Stomach smooth muscle (tissue), 2 donors: Measurements from ENCODE around the gene FARP1.

Experiments
- H3K27ac ChIP-seq: one replicate; pipeline ENCODE4 v1.7.0; 2013; ENCODE audit warnings: mild to moderate bottlenecking, low read length, inconsistent platforms
- H3K27me3 ChIP-seq, 2 donors: one replicate each; pipeline ENCODE4 v1.7.0; 2013; ENCODE audit warnings: low read length in 2 of 2; ENCODE audit not compliant: insufficient read depth in 2 of 2, control insufficient read depth in 1 of 2
- H3K36me3 ChIP-seq, 2 donors: one replicate each; pipeline ENCODE4 v1.7.0; 2013; ENCODE audit warnings: low read length in 2 of 2; ENCODE audit not compliant: control insufficient read depth in 2 of 2, insufficient read depth in 2 of 2
- H3K4me1 ChIP-seq: one replicate; pipeline ENCODE4 v1.7.0; 2013; ENCODE audit warnings: low read length; ENCODE audit not compliant: control insufficient read depth, insufficient read depth
- H3K4me3 ChIP-seq, 2 donors: one replicate each; pipeline ENCODE4 v1.7.0; 2013; ENCODE audit warnings: low read length in 2 of 2
- H3K9ac ChIP-seq, 2 donors: one replicate each; pipeline ENCODE4 v1.7.0; 2013; ENCODE audit warnings: low read length in 2 of 2, mild to moderate bottlenecking in 1 of 2
- H3K9me3 ChIP-seq, 2 donors: one replicate each; pipeline ENCODE4 v1.7.0; 2013; ENCODE audit warnings: low read length in 2 of 2; ENCODE audit not compliant: control insufficient read depth in 2 of 2
- donor health status: healthy.
- donor health status: Pancreatic carcinoma.

Gene FARP1

GRCh38 chr13:98385606-98386005 is 242.7 kb downstream of the FARP1 start:
- no peaks in the 10 kb centered on the region for H3K9me3 ChIP-seq
- no peak overlapping the region for H3K9ac ChIP-seq
- H3K4me3 ChIP-seq: no peak overlapping the region
- H3K4me1 ChIP-seq: peaks cover 4% of the 10 kb centered on the region
- H3K36me3 ChIP-seq: peaks cover 4 to 24% of the 10 kb centered on the region in 2 donors
- no peaks in the 10 kb centered on the region for H3K27me3 ChIP-seq
- no peak overlapping the region for H3K27ac ChIP-seq

DNA sequence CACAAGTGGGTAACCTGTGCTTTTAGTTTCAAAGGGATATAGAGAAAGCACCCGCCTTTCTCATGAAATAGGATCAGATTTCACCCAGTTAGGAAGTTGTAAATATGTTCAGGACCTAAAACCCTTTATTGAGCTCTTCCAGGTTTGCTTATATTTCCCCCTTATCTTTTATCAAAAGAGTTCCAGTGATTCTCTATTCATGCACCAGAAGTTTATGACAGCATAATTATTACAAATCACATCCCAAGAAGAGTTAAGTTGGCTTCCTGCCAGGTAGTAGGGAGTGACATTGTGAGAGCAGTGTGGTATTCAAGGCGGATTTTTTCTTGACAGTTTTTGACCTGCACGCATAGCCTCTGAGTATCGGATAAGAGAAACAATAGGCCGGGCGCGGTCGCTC is 243.7 kb downstream of the FARP1 start:
- Histone ChIP-seq H3K27me3 (no peaks in the 10 kb centered on the region), H3K36me3 (peaks cover 4 to 25% of the 10 kb centered on the region in 2 donors), H3K27ac (no peak overlapping the region), H3K4me3 (no peak overlapping the region), H3K9ac (no peak overlapping the region), H3K9me3 (no peaks in the 10 kb centered on the region), H3K4me1 (peaks cover 4% of the 10 kb centered on the region)

DNA sequence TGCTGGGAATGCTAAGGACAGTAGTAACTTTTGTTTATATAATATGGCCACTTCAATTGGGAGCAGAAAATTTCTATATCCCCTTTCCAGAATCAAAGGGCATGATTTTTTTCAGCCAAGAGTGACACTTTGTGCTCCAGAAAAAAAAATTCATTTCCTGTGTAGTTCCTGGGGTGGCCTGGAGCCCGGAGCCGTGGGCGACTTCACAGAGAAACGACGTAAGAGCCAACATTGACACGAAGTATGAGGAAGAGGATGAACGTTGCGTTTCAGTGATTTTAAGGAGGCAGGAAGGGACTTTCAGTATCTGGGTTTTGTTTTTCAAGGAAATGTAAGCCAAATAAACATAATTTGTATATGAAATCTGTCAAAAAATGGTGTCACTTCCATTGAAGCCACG is 246.4 kb downstream of the FARP1 start:
- H3K27ac ChIP-seq: no peak overlapping the region
- H3K9me3 ChIP-seq: no peaks in the 10 kb centered on the region
- no peak overlapping the region for H3K4me3 ChIP-seq
- peaks cover 4% of the 10 kb centered on the region for H3K4me1 ChIP-seq
- no peaks in the 10 kb centered on the region for H3K27me3 ChIP-seq
- no peak overlapping the region for H3K9ac ChIP-seq
- peaks cover 7 to 31% of the 10 kb centered on the region in 2 donors for H3K36me3 ChIP-seq

GRCh38 chr13:98390086-98390715 is 247.3 kb downstream of the FARP1 start:
- Histone ChIP-seq H3K9ac (no peak overlapping the region), H3K27ac (no peak overlapping the region), H3K27me3 (no peaks in the 10 kb centered on the region), H3K4me1 (peaks cover 4% of the 10 kb centered on the region), H3K4me3 (no peak overlapping the region), H3K9me3 (no peaks in the 10 kb centered on the region), H3K36me3 (peaks cover 7 to 28% of the 10 kb centered on the region in 2 donors)

DNA sequence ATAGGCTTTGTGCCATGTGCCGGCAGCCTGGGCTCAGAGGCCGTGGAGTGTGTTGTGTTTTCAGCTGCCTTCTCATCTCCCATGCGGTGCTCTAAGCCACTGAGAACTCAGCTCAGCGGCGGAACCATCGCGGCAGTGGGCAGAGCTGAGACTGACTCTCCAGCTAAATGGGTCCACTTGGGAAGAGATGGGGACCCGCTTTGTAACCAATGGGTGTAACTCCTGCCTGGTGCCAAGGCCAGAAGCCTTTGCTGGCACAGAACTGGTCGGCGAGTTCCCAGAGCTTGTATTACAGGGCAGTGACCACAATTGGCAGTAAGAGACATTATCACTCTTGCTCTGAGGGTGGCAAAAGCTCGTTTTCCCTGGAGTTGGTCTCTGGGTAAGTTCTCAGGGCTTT is 251.0 kb downstream of the FARP1 start:
- no peaks in the 10 kb centered on the region for H3K9me3 ChIP-seq
- H3K36me3 ChIP-seq: peaks cover 7 to 22% of the 10 kb centered on the region in 2 donors
- no peak overlapping the region for H3K9ac ChIP-seq
- no peak overlapping the region for H3K27ac ChIP-seq
- H3K27me3 ChIP-seq: no peaks in the 10 kb centered on the region
- peaks cover 3% of the 10 kb centered on the region for H3K4me1 ChIP-seq
- H3K4me3 ChIP-seq: no peak overlapping the region

DNA sequence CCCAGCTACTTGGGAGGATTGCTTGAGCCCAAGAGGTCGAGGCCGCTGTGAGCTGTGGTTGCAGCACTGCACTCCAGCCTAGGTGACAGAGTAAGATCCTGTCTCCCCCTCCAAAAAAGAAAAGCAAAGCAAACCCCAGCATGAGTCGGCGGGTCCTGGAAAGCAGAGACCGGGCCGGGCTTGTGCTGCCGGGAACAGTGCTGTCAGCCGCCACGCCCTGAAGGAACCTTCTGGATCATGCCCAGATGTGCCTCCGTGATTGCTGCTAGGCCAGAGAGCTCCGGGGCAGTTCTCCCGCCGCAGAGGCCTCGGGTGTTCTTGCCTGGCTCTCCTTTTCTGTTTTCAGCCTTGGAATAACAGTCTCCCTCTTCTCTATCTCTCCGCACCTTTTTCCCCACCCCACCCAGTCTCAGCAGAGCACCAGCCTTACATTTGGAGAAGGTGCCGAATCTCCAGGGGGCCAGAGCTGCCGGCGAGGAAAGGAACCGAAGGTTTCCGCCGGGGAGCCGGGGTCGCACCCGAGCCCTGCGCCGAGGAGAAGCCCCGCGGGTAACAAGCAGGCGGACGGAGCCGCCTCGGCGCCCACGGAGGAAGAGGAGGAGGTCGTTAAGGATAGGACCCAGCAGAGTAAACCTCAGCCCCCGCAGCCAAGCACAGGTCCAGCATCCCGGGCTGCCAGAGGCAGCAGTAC is 252.1 kb downstream of the FARP1 start:
- H3K9me3 ChIP-seq: no peaks in the 10 kb centered on the region
- H3K36me3 ChIP-seq: peaks cover 7 to 23% of the 10 kb centered on the region in 2 donors
- no peak overlapping the region for H3K27ac ChIP-seq
- H3K4me1 ChIP-seq: no peaks in the 10 kb centered on the region
- no peaks in the 10 kb centered on the region for H3K27me3 ChIP-seq
- H3K9ac ChIP-seq: no peak overlapping the region
- no peak overlapping the region for H3K4me3 ChIP-seq

DNA sequence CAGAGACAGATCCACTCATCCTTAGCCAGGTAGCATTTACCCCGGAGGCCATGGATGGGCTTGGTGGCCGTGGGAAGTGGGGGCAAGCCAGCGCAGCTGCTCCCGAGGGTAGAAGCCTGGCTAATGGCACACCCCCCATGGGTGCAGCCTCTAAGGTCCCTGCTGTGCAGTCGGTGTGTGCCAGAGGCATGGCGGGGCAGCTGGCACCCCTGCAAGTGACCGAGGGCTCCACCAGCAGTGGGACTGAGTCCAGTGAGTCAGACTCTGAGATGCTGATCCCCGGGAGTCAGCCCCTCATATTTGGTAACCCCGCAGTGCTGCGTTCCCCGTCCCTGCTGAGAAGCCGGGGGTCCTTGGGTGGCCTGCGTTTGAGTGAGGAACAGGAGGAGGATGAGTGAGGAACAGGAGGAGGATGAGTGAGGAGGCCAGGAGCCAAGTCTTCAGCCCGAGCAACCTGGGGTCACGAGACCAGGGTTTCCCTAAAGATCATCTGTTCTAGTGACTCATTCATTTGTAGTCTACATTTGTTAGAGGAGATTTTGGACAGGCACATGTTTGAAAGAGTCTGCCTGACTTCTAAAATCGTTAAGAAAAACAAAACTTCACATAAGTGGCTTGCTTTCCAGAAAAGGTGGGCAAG is 253.3 kb downstream of the FARP1 start:
- peaks cover 3 to 15% of the 10 kb centered on the region in 2 donors for H3K36me3 ChIP-seq
- H3K4me3 ChIP-seq: no peak overlapping the region
- no peaks in the 10 kb centered on the region for H3K4me1 ChIP-seq
- H3K9ac ChIP-seq: no peak overlapping the region
- H3K27ac ChIP-seq: no peak overlapping the region
- H3K27me3 ChIP-seq: no peaks in the 10 kb centered on the region
- no peaks in the 10 kb centered on the region for H3K9me3 ChIP-seq

DNA sequence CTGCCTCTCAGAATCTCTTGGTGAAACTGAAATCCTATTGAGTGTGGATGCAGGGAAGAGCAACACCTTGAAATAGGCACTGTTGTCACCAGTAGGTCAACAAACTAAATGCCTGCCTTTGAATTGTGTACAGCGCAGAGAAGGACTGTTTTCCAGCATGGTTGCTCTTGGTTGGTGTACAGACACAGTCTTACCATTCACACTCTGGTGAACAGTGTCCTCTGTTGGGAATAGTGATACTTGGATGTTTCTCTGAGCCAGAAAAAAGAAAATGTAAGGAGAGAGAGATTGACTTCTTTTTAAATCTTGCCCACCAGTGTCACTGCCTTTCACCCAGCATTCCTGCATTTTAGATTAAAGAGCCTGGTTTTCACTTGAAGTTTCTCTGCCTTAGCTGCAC is 254.3 kb downstream of the FARP1 start:
- Histone ChIP-seq H3K27me3 (no peaks in the 10 kb centered on the region), H3K9ac (no peak overlapping the region), H3K9me3 (no peaks in the 10 kb centered on the region), H3K4me3 (no peak overlapping the region), H3K27ac (no peak overlapping the region), H3K4me1 (no peaks in the 10 kb centered on the region), H3K36me3 (peaks cover 3 to 15% of the 10 kb centered on the region in 2 donors)

GRCh38 chr13:98397861-98398260 is 255.0 kb downstream of the FARP1 start:
- H3K4me1 ChIP-seq: no peaks in the 10 kb centered on the region
- no peaks in the 10 kb centered on the region for H3K27me3 ChIP-seq
- H3K9me3 ChIP-seq: no peaks in the 10 kb centered on the region
- no peak overlapping the region for H3K9ac ChIP-seq
- H3K4me3 ChIP-seq: no peak overlapping the region
- peaks cover 3 to 15% of the 10 kb centered on the region in 2 donors for H3K36me3 ChIP-seq
- no peak overlapping the region for H3K27ac ChIP-seq

- Histone ChIP-seq H3K9ac (no peak overlapping the region), H3K4me1 (no peaks in the 10 kb centered on the region), H3K9me3 (no peaks in the 10 kb centered on the region), H3K4me3 (no peak overlapping the region), H3K27ac (no peak overlapping the region), H3K36me3 (peaks cover 0 to 12% of the 10 kb centered on the region in 2 donors), H3K27me3 (no peaks in the 10 kb centered on the region)
These were observed 255.7 kb downstream of the FARP1 start for GRCh38 chr13:98398581-98398980.

DNA sequence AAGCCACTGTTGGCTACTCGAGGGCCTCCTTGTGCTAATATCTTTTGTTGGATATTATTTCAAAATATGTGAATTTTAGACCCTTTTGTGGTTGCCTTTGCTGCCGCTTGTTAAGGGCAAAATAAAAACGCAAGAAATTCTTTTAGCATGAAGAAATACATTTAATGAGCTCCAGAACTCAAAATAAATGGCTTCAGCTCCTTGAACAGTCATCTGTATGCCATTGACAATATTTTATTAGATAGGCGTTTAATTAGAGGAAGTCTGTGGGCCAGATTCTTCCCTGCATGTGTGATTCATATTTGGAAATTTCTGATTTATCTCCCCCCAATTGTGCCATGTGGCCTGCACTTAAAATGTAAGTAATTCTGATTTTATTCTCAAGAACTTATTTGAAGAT is 256.9 kb downstream of the FARP1 start:
- Histone ChIP-seq H3K9me3 (no peaks in the 10 kb centered on the region), H3K4me1 (no peaks in the 10 kb centered on the region), H3K36me3 (peaks cover 0 to 11% of the 10 kb centered on the region in 2 donors), H3K9ac (no peak overlapping the region), H3K27me3 (no peaks in the 10 kb centered on the region), H3K4me3 (no peak overlapping the region), H3K27ac (no peak overlapping the region)
